HL-60 (cell line): ENCODE results near the gene SUSD4.

Experiments used
- DNase-seq, 2 experiments: peaks; one replicate each; pipeline ENCODE4 v3.0.0-alpha.2; 2010 to 2020; ENCODE audit warnings: low read depth in 1 of 2, low spot score in 1 of 2
- H3K27ac ChIP-seq: fragments of 250-450 bp; sonication (Bioruptor Pico); replicated peaks from 2 replicates; pipeline ENCODE4 v1.5.1; 2020; ENCODE audit warnings: mild to moderate bottlenecking, moderate library complexity
- H3K27me3 ChIP-seq: fragments of 250-450 bp; sonication (Bioruptor Pico); 2 replicates; pipeline ENCODE4 v1.5.1; 2021; ENCODE audit warnings: mild to moderate bottlenecking, moderate library complexity; ENCODE audit not compliant: insufficient read depth, poor library complexity, severe bottlenecking
- H3K4me3 ChIP-seq: replicated peaks from 2 replicates; pipeline ENCODE4 v1.5.1; 2011; ENCODE audit warnings: mild to moderate bottlenecking, control low read depth, low read length; ENCODE audit not compliant: insufficient read depth
- CTCF ChIP-seq: IDR thresholded peaks from one replicate; pipeline ENCODE4 v1.5.1; 2011; ENCODE audit warnings: low read length, control low read depth, inconsistent platforms; ENCODE audit not compliant: insufficient read depth
- GABPA ChIP-seq: IDR thresholded peaks from 2 replicates; pipeline ENCODE4 v1.6.1; 2012; ENCODE audit warnings: low read depth
- POLR2AphosphoS5 ChIP-seq: IDR thresholded peaks from 2 replicates; pipeline ENCODE4 v1.6.1; 2012; ENCODE audit warnings: low read depth
- SPI1 ChIP-seq: IDR thresholded peaks from 2 replicates; pipeline ENCODE4 v1.6.1; 2012; ENCODE audit warnings: low read depth, mild to moderate bottlenecking, borderline replicate concordance
- TF ChIP-seq, protein P1 (sequence below): IDR thresholded peaks from 2 replicates; pipeline ENCODE4 v1.6.1; 2012; ENCODE audit warnings: low read depth; ENCODE audit not compliant: insufficient replicate concordance

Gene SUSD4

GRCh38 chr1:223319905-223320580 is 43.9 kb downstream of the SUSD4 start:
- Histone ChIP-seq H3K4me3 (no peak overlapping the region), H3K27me3 (no peaks in the 10 kb centered on the region), H3K27ac (no peak overlapping the region)
- TF ChIP-seq, protein P1, sequence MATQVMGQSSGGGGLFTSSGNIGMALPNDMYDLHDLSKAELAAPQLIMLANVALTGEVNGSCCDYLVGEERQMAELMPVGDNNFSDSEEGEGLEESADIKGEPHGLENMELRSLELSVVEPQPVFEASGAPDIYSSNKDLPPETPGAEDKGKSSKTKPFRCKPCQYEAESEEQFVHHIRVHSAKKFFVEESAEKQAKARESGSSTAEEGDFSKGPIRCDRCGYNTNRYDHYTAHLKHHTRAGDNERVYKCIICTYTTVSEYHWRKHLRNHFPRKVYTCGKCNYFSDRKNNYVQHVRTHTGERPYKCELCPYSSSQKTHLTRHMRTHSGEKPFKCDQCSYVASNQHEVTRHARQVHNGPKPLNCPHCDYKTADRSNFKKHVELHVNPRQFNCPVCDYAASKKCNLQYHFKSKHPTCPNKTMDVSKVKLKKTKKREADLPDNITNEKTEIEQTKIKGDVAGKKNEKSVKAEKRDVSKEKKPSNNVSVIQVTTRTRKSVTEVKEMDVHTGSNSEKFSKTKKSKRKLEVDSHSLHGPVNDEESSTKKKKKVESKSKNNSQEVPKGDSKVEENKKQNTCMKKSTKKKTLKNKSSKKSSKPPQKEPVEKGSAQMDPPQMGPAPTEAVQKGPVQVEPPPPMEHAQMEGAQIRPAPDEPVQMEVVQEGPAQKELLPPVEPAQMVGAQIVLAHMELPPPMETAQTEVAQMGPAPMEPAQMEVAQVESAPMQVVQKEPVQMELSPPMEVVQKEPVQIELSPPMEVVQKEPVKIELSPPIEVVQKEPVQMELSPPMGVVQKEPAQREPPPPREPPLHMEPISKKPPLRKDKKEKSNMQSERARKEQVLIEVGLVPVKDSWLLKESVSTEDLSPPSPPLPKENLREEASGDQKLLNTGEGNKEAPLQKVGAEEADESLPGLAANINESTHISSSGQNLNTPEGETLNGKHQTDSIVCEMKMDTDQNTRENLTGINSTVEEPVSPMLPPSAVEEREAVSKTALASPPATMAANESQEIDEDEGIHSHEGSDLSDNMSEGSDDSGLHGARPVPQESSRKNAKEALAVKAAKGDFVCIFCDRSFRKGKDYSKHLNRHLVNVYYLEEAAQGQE = no peak
- no peak for TF ChIP-seq CTCF
- no peak for TF ChIP-seq GABPA
- TF ChIP-seq POLR2AphosphoS5 = no peak
- TF ChIP-seq SPI1 = no peak
- no peak for DNase-seq

DNA sequence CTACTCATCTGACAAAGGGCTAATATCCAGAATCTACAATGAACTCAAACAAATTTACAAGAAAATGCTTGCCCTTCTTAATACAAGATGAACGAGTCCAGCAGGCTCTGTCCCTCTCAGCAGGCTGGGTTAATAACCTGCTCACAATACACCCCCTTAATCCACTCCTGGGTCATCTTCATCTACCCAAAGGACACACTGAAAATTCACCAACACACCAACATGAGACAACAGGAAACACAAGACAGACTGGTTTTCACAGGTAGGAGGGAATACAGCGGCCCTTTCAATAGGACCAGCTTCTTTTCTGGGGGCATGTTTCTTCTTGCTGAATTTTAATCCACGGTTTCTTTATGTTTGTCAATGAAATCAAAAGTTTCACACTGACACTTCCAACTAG is 44.6 kb downstream of the SUSD4 start:
- TF ChIP-seq, protein P1 = no peak
- TF ChIP-seq SPI1 = no peak
- TF ChIP-seq CTCF = no peak
- no peak for TF ChIP-seq GABPA
- no peak for TF ChIP-seq POLR2AphosphoS5

GRCh38 chr1:223316082-223316481 is 47.9 kb downstream of the SUSD4 start:
- Histone ChIP-seq H3K27me3 (no peaks in the 10 kb centered on the region), H3K27ac (no peak overlapping the region), H3K4me3 (no peak overlapping the region)
- TF ChIP-seq POLR2AphosphoS5 (no peak), CTCF (no peak), GABPA (no peak), SPI1 (no peak)
- TF ChIP-seq, protein P1 = no peak
- DNase-seq = no peak

More for the DNA sequence above, 44.6 kb downstream of the SUSD4 start:
- H3K27ac ChIP-seq = no peak overlapping the region
- no peak for DNase-seq
- H3K4me3 ChIP-seq = no peak overlapping the region
- no peaks in the 10 kb centered on the region for H3K27me3 ChIP-seq
